NCI-H345 treated with DMSO at 0.1 percent for 48 hours (cell line): ENCODE measurements around the gene DPP3.

Experiments used
- DNase-seq: peaks from one replicate; lab custom pipeline; 2025; ENCODE audit not compliant: unreplicated experiment; lab: John Stamatoyannopoulos, UW

Gene DPP3

DNA sequence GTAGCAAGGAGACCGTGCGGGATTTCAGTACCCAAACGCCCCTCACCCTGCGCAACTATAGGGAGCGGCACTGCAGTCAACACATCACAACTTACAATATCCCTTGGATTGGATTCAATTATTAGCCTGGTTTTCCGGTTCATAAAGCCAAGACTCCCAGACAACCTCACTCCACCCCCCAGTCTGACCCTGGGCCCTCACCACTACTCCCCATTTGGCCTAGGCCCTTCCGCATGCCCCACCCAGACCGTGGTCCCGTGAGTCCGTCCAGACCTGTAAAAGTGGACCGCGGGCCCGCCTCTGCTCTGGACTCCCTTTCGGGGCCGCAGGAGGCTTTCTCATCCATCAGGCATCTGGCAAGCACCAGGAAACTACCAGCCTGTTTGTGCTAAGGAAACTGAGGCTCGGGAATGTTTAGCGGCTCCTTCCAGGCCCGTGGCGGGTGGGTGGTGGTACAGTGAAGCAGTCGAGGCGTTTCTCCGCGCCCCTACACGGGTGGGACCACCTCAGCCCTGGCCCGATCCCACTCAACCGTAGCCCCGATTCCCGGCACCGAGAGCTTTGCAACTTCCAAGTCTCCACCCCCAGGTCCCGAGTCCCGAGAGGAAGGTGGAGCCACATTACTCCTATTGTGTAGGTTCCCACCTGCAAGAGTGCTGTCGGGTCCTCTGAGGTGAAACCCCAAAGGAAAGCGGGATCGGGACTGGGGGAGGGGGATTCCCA is 679 bp upstream of the DPP3 start:
- peak; percentile 87 for DNase-seq

GRCh38 chr11:66484806-66485380 is 4.7 kb downstream of the DPP3 start:
- no peak for DNase-seq

DNA sequence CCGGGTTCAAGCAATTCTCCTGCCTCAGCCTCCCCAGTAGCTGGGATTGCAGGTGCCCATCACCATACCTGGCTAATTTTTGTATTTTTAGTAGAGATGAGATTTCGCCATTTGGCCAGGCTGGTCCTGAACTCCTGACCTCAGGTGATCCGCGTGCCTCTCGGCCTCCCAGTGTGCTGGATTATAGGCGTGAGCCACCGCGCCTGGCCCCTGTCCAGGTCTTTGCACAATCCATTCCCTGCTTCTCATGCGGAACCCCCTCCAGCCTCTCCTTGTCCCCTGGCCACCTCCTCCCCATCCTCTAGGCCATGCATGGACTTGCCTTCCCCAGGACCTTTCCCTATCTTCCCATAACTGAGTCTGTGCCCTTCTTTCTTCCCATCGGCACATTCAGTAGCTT is 8.7 kb downstream of the DPP3 start:
- no peak for DNase-seq

- DNase-seq, result peak; percentile 91
These were observed 9.4 kb downstream of the DPP3 start for GRCh38 chr11:66489636-66490035.

DNA sequence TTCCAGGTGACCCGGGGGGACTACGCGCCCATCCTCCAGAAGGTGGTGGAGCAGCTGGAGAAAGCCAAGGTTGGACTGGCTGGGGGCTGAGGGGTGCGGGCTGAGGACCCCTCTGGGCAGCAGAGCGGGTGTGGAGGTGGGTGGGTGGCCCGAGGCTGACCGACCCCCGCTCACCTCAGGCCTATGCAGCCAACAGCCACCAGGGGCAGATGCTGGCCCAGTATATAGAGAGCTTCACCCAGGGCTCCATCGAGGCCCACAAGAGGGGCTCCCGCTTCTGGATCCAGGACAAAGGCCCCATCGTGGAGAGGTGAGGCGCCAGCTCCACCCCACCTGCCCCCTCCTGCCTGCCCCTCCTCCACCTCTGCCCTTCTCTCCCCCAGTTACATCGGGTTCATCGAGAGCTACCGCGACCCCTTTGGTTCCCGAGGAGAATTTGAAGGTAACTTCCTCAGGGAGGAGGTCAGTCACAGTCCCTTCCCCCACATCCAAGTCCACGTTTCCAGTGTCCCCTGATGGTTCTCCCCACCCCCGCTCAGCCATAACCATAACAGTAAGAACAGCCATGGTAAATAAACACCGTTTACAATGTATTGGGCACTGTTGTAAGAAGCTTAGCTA is 11.2 kb downstream of the DPP3 start:
- no peak for DNase-seq

GRCh38 chr11:66492161-66492865 is 12.1 kb downstream of the DPP3 start:
- no peak for DNase-seq

DNA sequence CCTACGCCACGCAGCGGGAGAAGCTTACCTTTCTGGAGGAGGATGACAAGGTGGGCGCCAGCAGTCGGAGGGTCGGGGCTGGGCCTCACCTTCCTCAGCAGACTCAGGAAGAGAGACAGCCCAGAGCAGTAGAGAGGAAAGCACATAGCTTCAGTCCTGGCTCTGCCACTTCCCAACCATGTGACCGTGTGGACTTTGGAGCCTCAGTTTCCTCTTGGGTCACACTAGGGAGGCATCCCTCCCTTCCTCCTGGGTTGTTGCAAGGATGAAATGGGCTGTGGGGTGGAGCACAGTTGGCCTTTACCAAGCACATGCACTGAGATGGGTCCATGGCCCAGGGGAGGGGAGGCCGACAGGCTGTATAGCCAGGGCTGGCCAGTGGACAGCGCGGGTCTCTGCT is 12.9 kb downstream of the DPP3 start:
- no peak for DNase-seq

- no peak for DNase-seq
These were observed 14.2 kb downstream of the DPP3 start for GRCh38 chr11:66494458-66494857.

DNA sequence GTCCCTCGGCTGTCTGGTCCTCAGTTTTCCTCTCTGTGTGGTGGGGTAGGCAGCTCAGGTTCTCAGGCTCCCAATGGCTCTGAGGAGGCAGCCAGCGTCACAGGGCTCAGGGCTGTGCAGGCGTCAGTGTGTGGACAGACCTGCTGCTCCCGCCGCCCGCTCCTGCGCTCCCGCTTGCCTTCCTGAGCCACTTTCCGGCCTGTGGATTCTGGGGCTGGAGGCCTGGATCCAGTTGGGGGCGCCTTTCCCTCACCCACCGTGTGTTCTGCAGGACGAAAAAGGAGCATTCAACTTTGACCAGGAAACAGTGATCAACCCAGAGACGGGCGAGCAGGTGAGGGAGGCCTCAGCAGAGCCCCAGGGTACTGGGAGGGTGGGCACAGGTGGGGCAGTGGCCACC is 14.7 kb downstream of the DPP3 start:
- no peak for DNase-seq

- DNase-seq, result no peak
These were observed 15.2 kb downstream of the DPP3 start for GRCh38 chr11:66495401-66495854.

DNA sequence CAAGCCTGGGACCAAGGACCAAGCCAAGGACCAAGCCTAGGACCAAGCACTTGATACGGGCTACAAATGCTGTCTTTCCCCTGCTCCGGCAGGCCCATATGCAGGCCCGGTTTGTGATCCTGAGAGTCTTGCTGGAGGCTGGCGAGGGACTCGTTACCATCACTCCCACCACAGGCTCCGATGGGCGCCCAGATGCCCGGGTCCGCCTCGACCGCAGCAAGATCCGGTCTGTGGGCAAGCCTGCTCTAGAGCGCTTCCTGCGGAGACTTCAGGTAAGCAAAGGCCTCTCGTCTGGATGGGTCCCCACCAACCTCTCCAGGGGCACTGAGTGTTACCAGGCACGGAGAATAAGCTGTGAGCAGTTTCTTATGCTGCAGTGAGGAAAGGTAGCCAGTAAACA is 17.0 kb downstream of the DPP3 start:
- no peak for DNase-seq

DNA sequence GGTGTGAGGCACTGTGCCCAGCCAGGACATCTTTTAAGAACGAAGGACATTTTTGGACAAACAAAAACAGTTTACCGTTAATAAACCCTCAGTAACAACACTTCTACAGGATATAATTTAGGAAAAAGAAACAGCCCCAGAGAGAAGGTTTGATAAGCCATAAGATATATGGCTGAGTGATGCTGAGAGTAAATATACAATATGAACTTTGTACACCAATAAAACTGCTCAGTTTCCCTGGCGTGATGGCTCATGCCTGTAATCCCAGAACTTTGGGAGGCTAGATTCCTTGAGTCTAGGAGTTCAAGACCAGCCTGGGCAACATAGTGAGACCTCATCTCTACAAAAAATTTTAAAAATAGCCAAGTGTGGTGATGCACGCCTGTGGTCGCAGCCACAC is 18.3 kb downstream of the DPP3 start:
- no peak for DNase-seq

- DNase-seq, result no peak
These were observed 25.1 kb downstream of the DPP3 start for GRCh38 chr11:66505276-66505816.

GRCh38 chr11:66509131-66509561 is 28.9 kb downstream of the DPP3 start:
- DNase-seq, result no peak

DNA sequence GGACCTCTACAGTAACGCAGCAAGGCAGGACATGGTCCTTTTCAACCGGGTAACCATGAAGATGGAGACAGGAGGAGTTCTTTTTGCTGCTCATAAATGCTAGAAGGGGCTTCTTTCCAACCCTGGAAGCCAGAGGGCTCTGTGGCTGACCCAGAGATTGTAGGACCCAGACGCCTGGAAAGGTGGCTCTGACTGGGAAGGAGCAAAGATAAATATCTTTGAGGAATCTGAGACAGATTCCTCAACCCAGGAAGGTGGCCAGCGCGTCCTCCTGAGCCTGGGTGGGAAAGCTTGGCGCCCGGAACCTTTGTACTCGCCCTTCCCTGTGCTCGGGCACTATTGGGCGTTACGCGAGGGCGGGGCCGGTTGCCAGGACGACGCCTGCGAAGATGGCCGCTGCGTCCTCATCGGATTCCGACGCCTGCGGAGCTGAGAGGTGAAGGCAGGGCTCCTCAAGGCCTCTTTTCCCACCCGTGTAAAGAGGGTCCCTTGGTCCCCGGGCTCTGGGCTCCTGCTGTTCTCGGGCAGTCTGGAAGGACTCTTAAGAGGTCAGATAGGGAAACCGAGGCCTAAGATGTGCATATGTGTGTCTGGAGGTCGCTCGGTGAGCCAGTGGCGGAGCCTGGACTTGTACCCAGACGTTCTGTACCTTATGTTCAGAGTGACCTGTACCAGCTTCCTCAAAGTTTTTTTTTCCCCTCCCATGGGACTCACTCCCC is 30.2 kb downstream of the DPP3 start, which contains the start of gene BBS1:
BBS1 (plus strand) TSS at position 365 of the 719 bp plus-strand sequence; CDS start at position 390, 25 bp downstream.
- DNase-seq, result peak; percentile 54

GRCh38 chr11:66510990-66511339 is 30.7 kb downstream of the DPP3 start:
- DNase-seq, result no peak

DNA sequence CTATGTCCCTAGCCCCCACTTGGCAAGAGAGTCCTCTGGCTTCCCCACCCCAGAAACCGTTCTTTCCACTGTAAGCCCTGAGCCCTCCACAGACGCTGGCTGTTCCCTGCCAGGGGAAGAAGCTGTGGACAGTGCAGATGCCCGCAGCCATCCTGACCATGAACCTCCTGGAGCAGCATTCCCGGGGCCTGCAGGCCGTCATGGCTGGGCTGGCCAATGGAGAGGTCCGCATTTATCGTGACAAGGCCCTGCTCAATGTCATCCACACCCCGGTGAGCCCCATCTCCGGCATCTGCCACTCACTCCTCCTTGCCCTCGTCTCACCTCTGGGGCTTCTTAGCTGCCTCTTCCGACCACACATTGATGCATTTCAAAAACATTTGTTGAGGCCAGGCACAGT is 43.4 kb downstream of the DPP3 start:
- DNase-seq, result no peak

- no peak for DNase-seq
These were observed 44.2 kb downstream of the DPP3 start for GRCh38 chr11:66524304-66525040.

DNA sequence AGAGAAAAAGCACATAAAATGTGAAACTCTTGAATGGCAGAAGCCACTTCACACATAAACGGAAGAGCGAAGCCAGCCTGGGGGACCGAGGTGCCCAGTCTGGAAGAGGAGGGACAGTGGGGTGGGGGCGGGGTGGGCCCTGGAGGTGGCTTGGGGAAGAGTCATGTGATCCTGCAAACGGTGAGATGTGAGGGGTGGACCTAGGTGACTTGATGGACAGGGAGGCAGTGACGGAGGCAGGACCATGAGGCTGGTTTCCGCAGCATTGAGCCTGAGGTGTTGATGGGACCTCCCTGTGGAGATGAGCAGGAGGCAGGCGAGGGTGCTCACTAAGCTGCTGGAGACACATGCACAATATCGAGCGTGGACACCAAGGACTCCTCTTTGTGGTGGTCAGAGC is 48.8 kb downstream of the DPP3 start:
- DNase-seq, result no peak

- DNase-seq, result no peak
These were observed 49.4 kb downstream of the DPP3 start for GRCh38 chr11:66529655-66530054.
